Omental fat pad (tissue), 4 donors: ENCODE measurements around the gene CCDC54. TPM values are rescaled to one million over a fixed set of nuclear protein-coding genes. Genes with fewer than 3 reads are reported as not detected.

ENCODE experiments used
- ATAC-seq: fragments of 150-250 bp; one replicate; pipeline ENCODE4 v1.9.1; 2016; ENCODE audit warnings: mild to moderate bottlenecking, moderate library complexity; ENCODE audit not compliant: low FRiP score
- DNase-seq: peaks from one replicate; pipeline ENCODE4 v3.0.0-alpha.2; 2019; ENCODE audit warnings: low spot score
- total RNA-seq, 4 donors: library from RNA; depleted of rRNA; stranded (reverse); fragments of >200 nt; gene quantifications; one replicate each; pipeline ENCODE4 v1.1.0, GENCODE V29; 2016
- TF ChIP-seq, protein P1 (sequence below), 3 donors: fragments of 450-650 bp; IDR thresholded peaks; one replicate each; pipeline ENCODE4 v1.5.1; 2016 to 2017; ENCODE audit warnings: antibody characterized with exemption in 3 of 3, mild to moderate bottlenecking in 3 of 3, moderate library complexity in 2 of 3

The CCDC54 gene
- total RNA-seq, 4 donors from 2014 or later: not detected

DNA sequence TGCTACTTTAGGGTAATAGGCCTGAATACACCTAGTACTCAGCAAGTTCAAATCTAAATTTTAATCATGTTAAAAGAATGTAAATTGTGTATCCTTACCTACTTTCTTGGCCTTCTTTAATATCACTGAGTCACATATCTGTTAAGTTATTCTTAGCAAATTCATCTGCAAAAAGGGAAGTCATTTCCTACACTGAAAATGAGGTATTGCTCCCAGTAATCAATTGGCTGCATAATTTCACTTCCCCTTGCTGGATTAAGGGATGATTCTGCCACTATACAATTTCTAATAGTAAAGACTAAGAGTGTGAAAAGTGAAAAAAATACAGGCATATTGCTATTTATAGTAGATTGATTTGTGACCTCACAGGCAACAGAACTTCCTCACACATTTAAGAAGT, 47.8 kb downstream of the CCDC54 start:
- TF ChIP-seq, protein P1, sequence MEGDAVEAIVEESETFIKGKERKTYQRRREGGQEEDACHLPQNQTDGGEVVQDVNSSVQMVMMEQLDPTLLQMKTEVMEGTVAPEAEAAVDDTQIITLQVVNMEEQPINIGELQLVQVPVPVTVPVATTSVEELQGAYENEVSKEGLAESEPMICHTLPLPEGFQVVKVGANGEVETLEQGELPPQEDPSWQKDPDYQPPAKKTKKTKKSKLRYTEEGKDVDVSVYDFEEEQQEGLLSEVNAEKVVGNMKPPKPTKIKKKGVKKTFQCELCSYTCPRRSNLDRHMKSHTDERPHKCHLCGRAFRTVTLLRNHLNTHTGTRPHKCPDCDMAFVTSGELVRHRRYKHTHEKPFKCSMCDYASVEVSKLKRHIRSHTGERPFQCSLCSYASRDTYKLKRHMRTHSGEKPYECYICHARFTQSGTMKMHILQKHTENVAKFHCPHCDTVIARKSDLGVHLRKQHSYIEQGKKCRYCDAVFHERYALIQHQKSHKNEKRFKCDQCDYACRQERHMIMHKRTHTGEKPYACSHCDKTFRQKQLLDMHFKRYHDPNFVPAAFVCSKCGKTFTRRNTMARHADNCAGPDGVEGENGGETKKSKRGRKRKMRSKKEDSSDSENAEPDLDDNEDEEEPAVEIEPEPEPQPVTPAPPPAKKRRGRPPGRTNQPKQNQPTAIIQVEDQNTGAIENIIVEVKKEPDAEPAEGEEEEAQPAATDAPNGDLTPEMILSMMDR (IDR thresholded peaks at IDR 0.05): no peak
- no peak for DNase-seq
- ATAC-seq: no peak

DNA sequence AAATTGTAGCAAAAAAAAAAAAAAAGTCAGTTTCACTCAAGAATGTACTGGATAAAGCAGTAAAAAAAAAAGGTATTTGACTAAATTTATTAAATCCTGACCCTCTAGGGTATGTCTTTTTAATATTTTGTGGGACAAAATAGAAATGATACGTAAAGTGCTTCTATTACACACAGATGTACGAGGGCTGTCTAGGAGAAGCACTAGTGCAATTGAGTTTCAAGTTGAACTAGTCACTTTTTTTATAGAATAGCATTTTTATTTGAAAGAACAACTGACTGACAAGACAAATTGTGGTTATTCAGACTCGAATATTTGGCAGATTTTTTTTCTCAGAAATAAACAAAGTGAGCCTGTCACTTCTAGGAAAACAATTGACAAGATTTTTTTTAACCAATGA, 49.0 kb downstream of the CCDC54 start:
- DNase-seq: no peak
- no peak for ATAC-seq
- TF ChIP-seq, protein P1 (IDR thresholded peaks at IDR 0.05): no peak

Other genes starting within 250 kb of the CCDC54 start
- 10 to 100 TPM; 32.8 to 70.5 (median 40.7) TPM for gene BBX, start 145.5 kb downstream of the CCDC54 start, total RNA-seq